Suprapubic skin (tissue), 4 donors: ENCODE measurements around the gene PCDHGA2. TPM values are rescaled to one million over a fixed set of nuclear protein-coding genes. Genes with fewer than 3 reads are reported as not detected.
A peak's percentile ranks its signal among the peaks of the same experiment; 100 is the strongest.
"Not testable (repeated sequence)": the region's sequence is repeated elsewhere in the genome, so short reads cannot be mapped to it uniquely, and the experiment has no call there.

Source experiments
- DNase-seq, 2 donors: peaks; one replicate each; pipeline ENCODE4 v3.0.0-alpha.2; 2019; ENCODE audit warnings: low spot score in 2 of 2
- H3K27ac ChIP-seq: fragments of 200-600 bp; sonication (generic); one replicate; pipeline ENCODE4 v1.5.1; 2019
- H3K27me3 ChIP-seq: fragments of 200-600 bp; sonication (generic); one replicate; pipeline ENCODE4 v1.5.1; 2019
- H3K36me3 ChIP-seq: fragments of 200-600 bp; sonication (generic); one replicate; pipeline ENCODE4 v1.5.1; 2019
- H3K4me1 ChIP-seq: fragments of 200-600 bp; sonication (generic); one replicate; pipeline ENCODE4 v1.5.1; 2019
- H3K4me3 ChIP-seq: fragments of 200-600 bp; sonication (generic); one replicate; pipeline ENCODE4 v1.5.1; 2019; ENCODE audit warnings: mild to moderate bottlenecking
- H3K9me3 ChIP-seq: fragments of 200-600 bp; sonication (generic); one replicate; pipeline ENCODE4 v1.5.1; 2019
- EP300 ChIP-seq: sonication (generic); formaldehyde crosslinking; IDR thresholded peaks from one replicate; pipeline ENCODE4 v1.6.1; 2017; ENCODE audit warnings: antibody characterized with exemption
- POLR2A ChIP-seq, 2 donors: fragments of 450-650 bp; IDR thresholded peaks; one replicate each; pipeline ENCODE4 v1.6.1; 2017; ENCODE audit warnings: antibody characterized with exemption in 2 of 2, mild to moderate bottlenecking in 2 of 2, moderate library complexity in 2 of 2
- POLR2AphosphoS5 ChIP-seq, 3 donors: sonication (generic); formaldehyde crosslinking; IDR thresholded peaks; one replicate each; pipeline ENCODE4 v1.6.1; 2017; ENCODE audit warnings: antibody characterized with exemption in 3 of 3
- WGBS: methylation state at CpG from one replicate; pipeline ENCODE4 v1.1.5; 2018; 5-methylcytosine and 5-hydroxymethylcytosine counted together
- total RNA-seq, 4 donors: library from RNA; depleted of rRNA; stranded (reverse); fragments of >200 nt; gene quantifications; one replicate each; pipeline ENCODE4 v1.1.0, GENCODE V29; 2016
- TF ChIP-seq, protein P1 (sequence below), 2 donors: fragments of 200-600 bp in 1 of 2; fragments of 450-650 bp in 1 of 2; sonication (generic) in 1 of 2; IDR thresholded peaks; one replicate each; pipeline ENCODE4 v1.5.1; 2016 to 2019; ENCODE audit warnings: antibody characterized with exemption in 2 of 2, mild to moderate bottlenecking in 1 of 2, moderate library complexity in 1 of 2

The PCDHGA2 gene
- total RNA-seq, 4 donors from 2014 or later = 2.0 to 3.4 (median 2.9) TPM

DNA sequence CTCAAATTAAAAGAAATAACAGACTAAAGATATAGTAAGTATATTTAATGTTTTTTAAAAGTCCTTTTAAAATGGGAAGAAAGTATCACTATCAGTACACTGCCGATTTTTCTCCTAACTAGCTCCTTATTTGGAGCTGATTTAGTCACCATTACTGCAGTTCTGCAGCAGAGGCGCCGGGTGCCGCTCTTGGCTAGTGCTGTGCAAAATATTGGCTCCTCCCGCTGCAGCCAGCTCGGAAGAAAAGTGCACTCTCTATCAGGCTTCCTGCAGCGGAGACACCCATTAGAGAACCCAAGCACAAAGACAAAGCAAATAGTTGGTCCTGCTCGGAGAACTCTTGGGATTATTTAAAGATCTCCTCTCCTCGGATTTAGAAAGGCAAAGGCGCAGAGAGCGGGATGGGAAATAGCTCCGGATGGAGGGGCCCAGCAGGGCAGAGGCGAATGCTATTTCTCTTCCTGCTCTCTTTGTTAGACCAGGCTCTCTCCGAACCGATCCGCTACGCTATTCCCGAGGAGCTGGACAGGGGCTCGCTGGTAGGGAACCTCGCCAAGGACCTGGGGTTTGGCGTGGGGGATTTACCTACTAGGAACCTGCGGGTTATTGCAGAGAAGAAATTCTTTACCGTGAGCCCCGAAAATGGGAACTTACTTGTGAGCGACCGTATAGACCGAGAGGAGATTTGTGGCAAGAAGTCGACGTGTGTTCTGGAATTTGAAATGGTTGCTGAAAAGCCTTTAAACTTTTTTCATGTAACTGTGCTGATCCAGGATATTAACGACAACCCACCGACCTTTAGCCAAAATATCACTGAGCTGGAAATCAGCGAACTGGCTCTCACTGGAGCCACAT is 31.7 kb downstream of the PCDHGA2 start, which contains the start of gene PCDHGB3:
Gene PCDHGB3, plus strand, starts transcription at position 249 of the 855 bp plus-strand sequence. Its CDS starts 153 bp downstream, at position 402.
- WGBS = 21% methylated on average over 32 of the region's 32 CpGs
- H3K4me1 ChIP-seq = no peaks in the 10 kb centered on the region
- peaks cover 63% of the 10 kb centered on the region for H3K9me3 ChIP-seq
- H3K27me3 ChIP-seq = peaks cover 15% of the 10 kb centered on the region
- H3K36me3 ChIP-seq = no peaks in the 10 kb centered on the region
- no peak for DNase-seq
- no peak within 1 kb of the TSS for H3K27ac ChIP-seq
- TF ChIP-seq EP300 (no peak), POLR2A (IDR thresholded peaks at IDR 0.05) (no peak)
- TF ChIP-seq, protein P1, sequence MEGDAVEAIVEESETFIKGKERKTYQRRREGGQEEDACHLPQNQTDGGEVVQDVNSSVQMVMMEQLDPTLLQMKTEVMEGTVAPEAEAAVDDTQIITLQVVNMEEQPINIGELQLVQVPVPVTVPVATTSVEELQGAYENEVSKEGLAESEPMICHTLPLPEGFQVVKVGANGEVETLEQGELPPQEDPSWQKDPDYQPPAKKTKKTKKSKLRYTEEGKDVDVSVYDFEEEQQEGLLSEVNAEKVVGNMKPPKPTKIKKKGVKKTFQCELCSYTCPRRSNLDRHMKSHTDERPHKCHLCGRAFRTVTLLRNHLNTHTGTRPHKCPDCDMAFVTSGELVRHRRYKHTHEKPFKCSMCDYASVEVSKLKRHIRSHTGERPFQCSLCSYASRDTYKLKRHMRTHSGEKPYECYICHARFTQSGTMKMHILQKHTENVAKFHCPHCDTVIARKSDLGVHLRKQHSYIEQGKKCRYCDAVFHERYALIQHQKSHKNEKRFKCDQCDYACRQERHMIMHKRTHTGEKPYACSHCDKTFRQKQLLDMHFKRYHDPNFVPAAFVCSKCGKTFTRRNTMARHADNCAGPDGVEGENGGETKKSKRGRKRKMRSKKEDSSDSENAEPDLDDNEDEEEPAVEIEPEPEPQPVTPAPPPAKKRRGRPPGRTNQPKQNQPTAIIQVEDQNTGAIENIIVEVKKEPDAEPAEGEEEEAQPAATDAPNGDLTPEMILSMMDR (IDR thresholded peaks at IDR 0.05) = peak in 1 of 2 donors; percentile 27
- H3K4me3 ChIP-seq = peak within 1 kb of the TSS; percentile 37

DNA sequence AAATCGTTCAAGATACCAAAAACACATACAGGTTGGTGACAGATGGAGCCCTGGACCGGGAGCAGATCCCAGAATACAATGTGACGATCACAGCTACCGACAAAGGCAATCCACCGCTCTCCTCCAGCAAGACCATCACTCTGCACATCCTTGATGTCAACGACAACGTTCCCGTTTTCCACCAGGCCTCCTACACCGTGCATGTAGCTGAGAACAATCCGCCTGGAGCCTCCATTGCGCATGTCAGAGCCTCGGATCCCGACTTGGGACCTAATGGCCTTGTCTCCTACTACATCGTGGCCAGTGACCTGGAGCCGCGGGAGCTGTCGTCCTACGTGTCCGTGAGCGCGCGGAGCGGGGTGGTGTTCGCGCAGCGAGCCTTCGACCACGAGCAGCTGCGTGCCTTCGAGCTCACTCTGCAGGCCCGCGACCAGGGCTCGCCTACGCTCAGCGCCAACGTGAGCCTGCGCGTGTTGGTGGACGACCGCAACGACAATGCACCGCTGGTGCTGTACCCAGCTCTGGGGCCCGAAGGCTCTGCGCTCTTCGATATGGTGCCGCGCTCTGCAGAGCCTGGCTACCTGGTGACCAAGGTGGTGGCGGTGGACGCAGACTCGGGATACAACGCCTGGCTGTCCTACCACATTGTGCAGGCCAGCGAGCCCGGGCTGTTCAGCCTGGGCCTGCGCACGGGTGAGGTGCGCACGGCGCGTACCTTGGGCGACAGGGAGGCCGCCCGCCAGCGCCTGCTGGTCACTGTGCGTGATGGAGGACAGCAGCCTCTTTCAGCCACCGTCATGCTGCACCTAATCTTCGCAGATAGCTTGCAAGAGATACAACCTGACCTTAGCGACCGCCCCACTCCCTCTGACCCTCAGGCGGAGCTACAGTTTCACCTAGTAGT is 33.3 kb downstream of the PCDHGA2 start:
- TF ChIP-seq POLR2AphosphoS5 (IDR thresholded peaks at IDR 0.05) = no peak
- TF ChIP-seq, protein P1 (IDR thresholded peaks at IDR 0.05) = no peak
- TF ChIP-seq POLR2A (IDR thresholded peaks at IDR 0.05) = no peak
- TF ChIP-seq EP300 = no peak
- H3K27me3 ChIP-seq = peaks cover 12% of the 10 kb centered on the region
- H3K4me1 ChIP-seq = no peaks in the 10 kb centered on the region
- 31% methylated on average over 18 of the region's 69 CpGs for WGBS
- no peak overlapping the region for H3K4me3 ChIP-seq
- DNase-seq = no peak
- no peak overlapping the region for H3K27ac ChIP-seq
- peaks cover 62% of the 10 kb centered on the region for H3K9me3 ChIP-seq
- no peaks in the 10 kb centered on the region for H3K36me3 ChIP-seq

DNA sequence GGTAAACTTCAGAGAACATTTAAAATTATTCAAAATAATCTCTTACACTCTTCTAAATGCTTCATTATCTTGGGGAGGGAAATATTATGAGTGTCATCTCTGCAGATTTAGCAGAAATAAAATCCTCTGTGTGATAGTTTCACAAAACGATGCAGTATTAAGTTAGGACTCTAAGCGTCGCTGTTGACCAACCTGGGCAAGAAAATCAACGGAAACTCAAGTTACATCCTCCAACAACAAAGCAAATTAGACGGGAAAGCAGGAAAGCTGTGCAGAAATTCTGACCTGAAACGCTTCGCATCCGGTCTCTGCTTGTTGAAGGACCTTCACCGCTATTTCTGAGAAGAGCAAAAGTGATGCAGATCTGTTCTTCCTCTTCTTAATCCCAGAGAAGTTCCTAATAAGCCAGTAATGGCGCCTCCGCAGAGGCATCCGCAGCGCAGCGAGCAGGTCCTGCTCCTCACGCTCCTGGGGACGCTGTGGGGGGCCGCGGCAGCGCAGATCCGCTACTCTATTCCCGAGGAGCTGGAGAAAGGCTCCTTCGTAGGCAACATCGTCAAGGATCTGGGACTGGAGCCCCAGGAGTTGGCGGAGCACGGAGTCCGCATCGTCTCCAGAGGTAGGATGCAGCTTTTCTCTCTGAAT is 35.2 kb downstream of the PCDHGA2 start, which contains the start of gene PCDHGA6:
Gene PCDHGA6, plus strand, starts transcription at position 219 of the 645 bp plus-strand sequence. Its CDS starts 193 bp downstream, at position 412.
- WGBS = 23% methylated on average over 23 of the region's 27 CpGs
- no peaks in the 10 kb centered on the region for H3K4me1 ChIP-seq
- peak within 1 kb of the TSS; percentile 29 for H3K4me3 ChIP-seq
- H3K36me3 ChIP-seq = no peaks in the 10 kb centered on the region
- TF ChIP-seq POLR2AphosphoS5 (IDR thresholded peaks at IDR 0.05) (no peak), EP300 (no peak), POLR2A (IDR thresholded peaks at IDR 0.05) (no peak)
- TF ChIP-seq, protein P1 (IDR thresholded peaks at IDR 0.05) = no peak
- H3K9me3 ChIP-seq = peaks cover 60% of the 10 kb centered on the region
- no peak within 1 kb of the TSS for H3K27ac ChIP-seq
- DNase-seq = no peak
- H3K27me3 ChIP-seq = peaks cover 9% of the 10 kb centered on the region

DNA sequence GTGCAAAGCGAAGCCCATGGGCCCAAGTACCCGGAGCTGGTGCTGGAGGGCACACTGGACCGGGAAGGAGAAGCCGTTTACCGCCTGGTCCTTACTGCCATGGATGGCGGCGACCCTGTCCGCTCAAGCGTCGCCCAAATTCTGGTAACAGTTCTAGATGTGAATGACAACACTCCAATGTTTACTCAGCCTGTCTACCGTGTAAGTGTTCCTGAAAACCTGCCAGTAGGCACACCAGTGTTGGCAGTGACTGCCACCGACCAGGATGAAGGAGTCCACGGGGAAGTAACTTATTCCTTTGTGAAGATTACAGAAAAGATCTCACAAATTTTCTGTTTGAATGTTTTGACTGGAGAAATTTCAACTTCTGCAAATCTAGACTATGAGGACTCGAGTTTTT is 36.1 kb downstream of the PCDHGA2 start:
- no peak for DNase-seq
- H3K27ac ChIP-seq = no peak overlapping the region
- peaks cover 60% of the 10 kb centered on the region for H3K9me3 ChIP-seq
- no peaks in the 10 kb centered on the region for H3K36me3 ChIP-seq
- WGBS = 65% methylated on average over 13 of the region's 14 CpGs
- no peaks in the 10 kb centered on the region for H3K4me1 ChIP-seq
- no peak for TF ChIP-seq POLR2AphosphoS5 (IDR thresholded peaks at IDR 0.05)
- no peak for TF ChIP-seq EP300
- TF ChIP-seq, protein P1 (IDR thresholded peaks at IDR 0.05) = no peak
- no peak for TF ChIP-seq POLR2A (IDR thresholded peaks at IDR 0.05)
- no peak overlapping the region for H3K4me3 ChIP-seq
- H3K27me3 ChIP-seq = peaks cover 9% of the 10 kb centered on the region

DNA sequence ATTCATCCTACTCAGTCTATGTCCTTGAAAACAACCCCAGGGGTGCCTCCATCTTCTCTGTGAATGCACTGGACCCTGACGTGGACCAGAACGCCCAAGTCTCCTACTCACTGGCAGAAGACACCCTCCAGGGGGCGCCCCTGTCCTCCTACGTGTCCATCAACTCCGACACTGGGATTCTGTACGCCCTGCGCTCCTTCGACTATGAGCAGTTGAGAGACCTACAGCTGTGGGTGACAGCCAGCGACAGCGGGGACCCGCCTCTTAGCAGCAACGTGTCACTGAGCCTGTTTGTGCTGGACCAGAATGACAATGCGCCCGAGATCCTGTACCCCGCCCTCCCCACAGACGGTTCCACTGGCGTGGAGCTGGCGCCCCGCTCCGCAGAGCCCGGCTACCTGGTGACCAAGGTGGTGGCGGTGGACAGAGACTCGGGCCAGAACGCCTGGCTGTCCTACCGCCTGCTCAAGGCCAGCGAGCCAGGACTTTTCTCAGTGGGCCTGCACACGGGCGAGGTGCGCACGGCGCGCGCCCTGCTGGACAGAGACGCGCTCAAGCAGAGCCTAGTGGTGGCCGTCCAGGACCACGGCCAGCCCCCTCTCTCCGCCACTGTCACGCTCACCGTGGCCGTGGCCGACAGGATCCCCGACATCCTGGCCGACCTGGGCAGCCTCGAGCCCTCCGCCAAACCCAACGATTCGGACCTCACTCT is 37.0 kb downstream of the PCDHGA2 start:
- H3K36me3 ChIP-seq, H3K27me3 ChIP-seq, H3K27ac ChIP-seq, H3K4me3 ChIP-seq, DNase-seq, H3K4me1 ChIP-seq: not testable (repeated sequence)
- peaks cover 59% of the 10 kb centered on the region for H3K9me3 ChIP-seq
- 50% methylated on average over 13 of the region's 48 CpGs for WGBS
